ENCODE measurements around the gene PEX7. TPM values are rescaled to one million over a fixed set of nuclear protein-coding genes. Genes with fewer than 3 reads are reported as not detected.

PEX7 gene
- total and polyA plus RNA-seq, 2 experiments from 2014 or later: 11.8 to 13.5 TPM

DNA sequence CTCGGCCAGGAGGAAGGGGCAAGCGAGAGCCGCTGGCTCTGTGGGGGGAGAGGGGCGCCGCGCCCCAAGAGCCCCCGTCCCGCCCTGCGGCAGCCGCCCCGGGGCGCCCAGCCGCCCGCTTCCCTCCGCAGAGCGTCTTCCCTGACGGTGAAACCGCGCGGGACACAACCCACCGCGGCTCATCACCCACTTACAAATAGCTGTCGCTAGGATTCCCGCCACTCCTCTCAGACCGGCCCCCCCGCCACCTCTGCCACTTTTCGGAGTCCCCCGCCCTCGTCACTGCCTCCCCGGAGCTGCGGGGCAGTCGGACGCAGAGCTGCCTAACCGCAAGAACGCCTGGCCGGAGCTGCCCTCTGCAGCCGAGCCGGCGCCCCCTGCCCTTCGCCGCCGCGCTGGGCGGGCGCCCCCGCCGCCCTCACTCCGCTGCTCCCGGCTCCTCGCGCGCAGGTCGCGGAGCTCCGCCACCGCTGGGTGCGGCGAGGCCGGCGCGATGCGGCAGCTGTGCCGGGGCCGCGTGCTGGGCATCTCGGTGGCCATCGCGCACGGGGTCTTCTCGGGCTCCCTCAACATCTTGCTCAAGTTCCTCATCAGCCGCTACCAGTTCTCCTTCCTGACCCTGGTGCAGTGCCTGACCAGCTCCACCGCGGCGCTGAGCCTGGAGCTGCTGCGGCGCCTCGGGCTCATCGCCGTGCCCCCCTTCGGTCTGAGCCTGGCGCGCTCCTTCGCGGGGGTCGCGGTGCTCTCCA is 99.7 kb downstream of the PEX7 start, which contains the start of gene SLC35D3:
Gene SLC35D3, plus strand, starts transcription at position 366 of the 749 bp plus-strand sequence. Its CDS starts 128 bp downstream, at position 494.
- Mint-ChIP-seq H3K27me3 (ENCODE audit: insufficient read depth, low read depth, poor library complexity) (peaks cover 51% of the 10 kb centered on the region), H3K36me3 (ENCODE audit: low read depth) (no peaks in the 10 kb centered on the region), H3K9me3 (no peaks in the 10 kb centered on the region), H3K27ac (no peak within 1 kb of the TSS), H3K4me1 (peaks cover 15% of the 10 kb centered on the region), H3K4me3 (peak within 1 kb of the TSS; percentile 75)
- Histone ChIP-seq H3K27ac (ENCODE audit: low read depth) (no peak within 1 kb of the TSS), H4K20me1 (replicated peaks; ENCODE audit: insufficient read depth) (no peaks in the 10 kb centered on the region), H3F3A (replicated peaks; ENCODE audit: low read depth) (peaks cover 11% of the 10 kb centered on the region), H3K36me3 (ENCODE audit: insufficient read depth) (no peaks in the 10 kb centered on the region), H3K79me2 (replicated peaks; ENCODE audit: insufficient read depth) (no peaks in the 10 kb centered on the region), H3K4me3 (peak within 1 kb of the TSS; percentile 68), H3K9me2 (ENCODE audit: insufficient read depth) (peaks cover 5% of the 10 kb centered on the region; the same call in 1 of the 2 replicates), H2AFZ (peak within 1 kb of the TSS; percentile 95), H3K27me3 (ENCODE audit: insufficient read depth) (peaks cover 80% of the 10 kb centered on the region), H3K4me2 (peak within 1 kb of the TSS; percentile 89), H3K4me1 (ENCODE audit: insufficient read depth) (peaks cover 20% of the 10 kb centered on the region)
- peak; percentile 52 for DNase-seq (ENCODE audit: low spot score)
- ATAC-seq: peak; percentile 46
- TF ChIP-seq CREB1 (CRISPR knock-in tag; IDR thresholded peaks at IDR 0.05; ENCODE audit: low read depth) (no peak), EZH2phosphoT487 (IDR thresholded peaks at IDR 0.05; ENCODE audit: unreplicated experiment) (peak; percentile 78), NANOG (IDR thresholded peaks at IDR 0.05; ENCODE audit: borderline replicate concordance) (no peak), EZH2 (IDR thresholded peaks at IDR 0.05; ENCODE audit: low read depth, unreplicated experiment) (peak; percentile 50), STAT1 (IDR thresholded peaks at IDR 0.05; ENCODE audit: unreplicated experiment) (no peak)
- TF ChIP-seq, protein P1, sequence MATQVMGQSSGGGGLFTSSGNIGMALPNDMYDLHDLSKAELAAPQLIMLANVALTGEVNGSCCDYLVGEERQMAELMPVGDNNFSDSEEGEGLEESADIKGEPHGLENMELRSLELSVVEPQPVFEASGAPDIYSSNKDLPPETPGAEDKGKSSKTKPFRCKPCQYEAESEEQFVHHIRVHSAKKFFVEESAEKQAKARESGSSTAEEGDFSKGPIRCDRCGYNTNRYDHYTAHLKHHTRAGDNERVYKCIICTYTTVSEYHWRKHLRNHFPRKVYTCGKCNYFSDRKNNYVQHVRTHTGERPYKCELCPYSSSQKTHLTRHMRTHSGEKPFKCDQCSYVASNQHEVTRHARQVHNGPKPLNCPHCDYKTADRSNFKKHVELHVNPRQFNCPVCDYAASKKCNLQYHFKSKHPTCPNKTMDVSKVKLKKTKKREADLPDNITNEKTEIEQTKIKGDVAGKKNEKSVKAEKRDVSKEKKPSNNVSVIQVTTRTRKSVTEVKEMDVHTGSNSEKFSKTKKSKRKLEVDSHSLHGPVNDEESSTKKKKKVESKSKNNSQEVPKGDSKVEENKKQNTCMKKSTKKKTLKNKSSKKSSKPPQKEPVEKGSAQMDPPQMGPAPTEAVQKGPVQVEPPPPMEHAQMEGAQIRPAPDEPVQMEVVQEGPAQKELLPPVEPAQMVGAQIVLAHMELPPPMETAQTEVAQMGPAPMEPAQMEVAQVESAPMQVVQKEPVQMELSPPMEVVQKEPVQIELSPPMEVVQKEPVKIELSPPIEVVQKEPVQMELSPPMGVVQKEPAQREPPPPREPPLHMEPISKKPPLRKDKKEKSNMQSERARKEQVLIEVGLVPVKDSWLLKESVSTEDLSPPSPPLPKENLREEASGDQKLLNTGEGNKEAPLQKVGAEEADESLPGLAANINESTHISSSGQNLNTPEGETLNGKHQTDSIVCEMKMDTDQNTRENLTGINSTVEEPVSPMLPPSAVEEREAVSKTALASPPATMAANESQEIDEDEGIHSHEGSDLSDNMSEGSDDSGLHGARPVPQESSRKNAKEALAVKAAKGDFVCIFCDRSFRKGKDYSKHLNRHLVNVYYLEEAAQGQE (IDR thresholded peaks at IDR 0.05; ENCODE audit: unreplicated experiment): no peak
- TF ChIP-seq, protein P2, sequence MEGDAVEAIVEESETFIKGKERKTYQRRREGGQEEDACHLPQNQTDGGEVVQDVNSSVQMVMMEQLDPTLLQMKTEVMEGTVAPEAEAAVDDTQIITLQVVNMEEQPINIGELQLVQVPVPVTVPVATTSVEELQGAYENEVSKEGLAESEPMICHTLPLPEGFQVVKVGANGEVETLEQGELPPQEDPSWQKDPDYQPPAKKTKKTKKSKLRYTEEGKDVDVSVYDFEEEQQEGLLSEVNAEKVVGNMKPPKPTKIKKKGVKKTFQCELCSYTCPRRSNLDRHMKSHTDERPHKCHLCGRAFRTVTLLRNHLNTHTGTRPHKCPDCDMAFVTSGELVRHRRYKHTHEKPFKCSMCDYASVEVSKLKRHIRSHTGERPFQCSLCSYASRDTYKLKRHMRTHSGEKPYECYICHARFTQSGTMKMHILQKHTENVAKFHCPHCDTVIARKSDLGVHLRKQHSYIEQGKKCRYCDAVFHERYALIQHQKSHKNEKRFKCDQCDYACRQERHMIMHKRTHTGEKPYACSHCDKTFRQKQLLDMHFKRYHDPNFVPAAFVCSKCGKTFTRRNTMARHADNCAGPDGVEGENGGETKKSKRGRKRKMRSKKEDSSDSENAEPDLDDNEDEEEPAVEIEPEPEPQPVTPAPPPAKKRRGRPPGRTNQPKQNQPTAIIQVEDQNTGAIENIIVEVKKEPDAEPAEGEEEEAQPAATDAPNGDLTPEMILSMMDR (conservative IDR thresholded peaks at IDR 0.05; ENCODE audit: low read depth in 2 of 2): no peak

DNA sequence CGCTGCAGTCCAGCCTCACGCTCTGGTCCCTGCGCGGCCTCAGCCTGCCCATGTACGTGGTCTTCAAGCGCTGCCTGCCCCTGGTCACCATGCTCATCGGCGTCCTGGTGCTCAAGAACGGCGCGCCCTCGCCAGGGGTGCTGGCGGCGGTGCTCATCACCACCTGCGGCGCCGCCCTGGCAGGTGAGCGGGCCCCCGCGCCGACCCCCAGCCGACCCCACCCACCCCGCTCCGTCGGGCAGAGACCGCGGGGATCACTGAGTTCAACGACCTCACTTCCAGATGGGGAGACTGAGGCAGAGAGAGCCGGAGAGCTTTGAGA is 100.3 kb downstream of the PEX7 start:
- H3K9me2 ChIP-seq (ENCODE audit: insufficient read depth): peaks cover 5% of the 10 kb centered on the region; the same call in 1 of the 2 replicates
- H3K4me1 Mint-ChIP-seq: peaks cover 15% of the 10 kb centered on the region
- peaks cover 20% of the 10 kb centered on the region for H3K4me1 ChIP-seq (ENCODE audit: insufficient read depth)
- no peaks in the 10 kb centered on the region for H3K79me2 ChIP-seq (replicated peaks; ENCODE audit: insufficient read depth)
- H4K20me1 ChIP-seq (replicated peaks; ENCODE audit: insufficient read depth): no peaks in the 10 kb centered on the region
- no peak for DNase-seq (ENCODE audit: low spot score)
- peak overlapping the region; percentile 68 for H3K4me3 ChIP-seq
- H3K27me3 Mint-ChIP-seq (ENCODE audit: insufficient read depth, low read depth, poor library complexity): peaks cover 49% of the 10 kb centered on the region
- H3K4me2 ChIP-seq: peak overlapping the region; percentile 89
- peak overlapping the region; percentile 91; the same call in 1 of the 2 replicates for H2AFZ ChIP-seq
- no peaks in the 10 kb centered on the region for H3K9me3 Mint-ChIP-seq
- H3K4me3 Mint-ChIP-seq: peak overlapping the region; percentile 75
- H3K27ac Mint-ChIP-seq: no peak overlapping the region
- H3K27ac ChIP-seq (ENCODE audit: low read depth): no peak overlapping the region
- no peak; the same call in 1 of the 3 replicates for ATAC-seq
- peaks cover 11% of the 10 kb centered on the region for H3F3A ChIP-seq (replicated peaks; ENCODE audit: low read depth)
- no peaks in the 10 kb centered on the region for H3K36me3 Mint-ChIP-seq (ENCODE audit: low read depth)
- H3K27me3 ChIP-seq (ENCODE audit: insufficient read depth): peaks cover 80% of the 10 kb centered on the region
- H3K36me3 ChIP-seq (ENCODE audit: insufficient read depth): no peaks in the 10 kb centered on the region
- TF ChIP-seq EZH2phosphoT487 (IDR thresholded peaks at IDR 0.05; ENCODE audit: unreplicated experiment) (no peak), STAT1 (IDR thresholded peaks at IDR 0.05; ENCODE audit: unreplicated experiment) (no peak), ZNF114 (CRISPR knock-in tag; IDR thresholded peaks at IDR 0.05) (no peak), ZNF331 (CRISPR knock-in tag; IDR thresholded peaks at IDR 0.05; ENCODE audit: low read depth) (no peak), EZH2 (IDR thresholded peaks at IDR 0.05; ENCODE audit: low read depth, unreplicated experiment) (no peak), CREB1 (CRISPR knock-in tag; IDR thresholded peaks at IDR 0.05; ENCODE audit: low read depth) (no peak), JUNB (IDR thresholded peaks at IDR 0.05; ENCODE audit: unreplicated experiment) (no peak), POLR2AphosphoS5 (IDR thresholded peaks at IDR 0.05; ENCODE audit: low read depth) (no peak), NANOG (IDR thresholded peaks at IDR 0.05; ENCODE audit: borderline replicate concordance) (no peak)
- TF ChIP-seq, protein P2 (conservative IDR thresholded peaks at IDR 0.05; ENCODE audit: low read depth in 2 of 2): no peak
- TF ChIP-seq, protein P1 (IDR thresholded peaks at IDR 0.05; ENCODE audit: unreplicated experiment): no peak
